T-helper 22 cell (primary cell): ENCODE measurements around the gene DSC1.
"Not testable (repeated sequence)": the region's sequence is repeated elsewhere in the genome, so short reads cannot be mapped to it uniquely, and the experiment has no call there.

Experiments
- DNase-seq: peaks from one replicate; pipeline ENCODE4 v3.0.0-alpha.2; 2020; ENCODE audit warnings: low read depth

The DSC1 gene

DNA sequence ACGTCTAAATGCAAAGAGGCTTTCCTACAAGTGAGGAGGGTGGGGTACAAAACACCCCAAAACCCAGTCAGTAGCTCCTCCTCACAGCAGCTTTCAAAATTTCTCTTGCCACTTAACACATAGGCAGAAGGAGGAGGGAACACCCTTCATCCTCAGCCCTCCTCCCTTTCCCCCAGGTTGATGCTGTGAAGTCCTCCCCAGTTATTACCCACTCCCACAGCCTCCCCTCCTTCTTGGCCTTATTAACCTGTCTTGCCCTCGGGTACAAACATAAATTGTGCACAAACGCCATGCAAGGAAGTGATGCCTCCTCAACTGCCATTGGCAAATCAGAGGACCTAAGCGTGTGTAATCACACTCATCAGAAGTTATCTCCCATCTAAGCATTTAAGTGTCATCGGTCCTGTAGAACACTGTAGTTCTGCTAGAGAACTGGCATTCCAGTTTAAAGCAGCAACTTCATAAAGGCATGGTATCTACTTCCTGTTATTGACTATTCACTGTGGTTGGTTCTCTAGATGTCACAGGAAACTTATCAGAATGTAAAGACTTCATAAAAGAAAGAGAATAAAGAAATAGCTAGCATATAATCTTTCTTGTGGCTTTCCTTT is at the start of gene DSC1:
TSS of gene DSC1 (minus strand) at position 32 of the 611 bp plus-strand sequence. CDS start 262 bp downstream, outside the sequence.
- no peak for DNase-seq

GRCh38 chr18:31211047-31211446 is 48.4 kb upstream of the DSC1 start:
- no peak for DNase-seq

GRCh38 chr18:31209041-31209440 is 46.4 kb upstream of the DSC1 start:
- no peak for DNase-seq

- DNase-seq, result no peak
These were observed 44.7 kb upstream of the DSC1 start for GRCh38 chr18:31207391-31207790.

- DNase-seq, result no peak
These were observed 44.2 kb upstream of the DSC1 start for GRCh38 chr18:31206787-31207381.

GRCh38 chr18:31206071-31206470 is 43.4 kb upstream of the DSC1 start:
- DNase-seq, result no peak

DNA sequence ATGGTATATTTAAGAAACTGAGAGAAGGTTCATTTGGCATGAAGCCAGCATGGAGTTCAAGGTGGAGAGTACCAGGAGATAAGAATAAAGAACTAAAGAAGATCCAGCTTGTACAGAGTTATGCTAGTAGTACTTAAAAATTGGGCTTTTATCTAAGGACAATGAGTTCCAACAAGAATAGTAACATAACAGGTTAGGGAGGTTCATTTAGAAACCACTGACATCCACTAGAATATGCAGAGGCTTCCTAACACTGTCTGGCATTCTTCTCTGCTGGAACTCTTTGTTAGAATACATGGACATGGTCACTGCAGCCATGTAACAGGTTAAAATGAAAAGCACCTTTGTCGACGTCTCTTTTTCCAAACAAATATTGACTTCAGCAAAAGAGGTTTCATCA is 42.6 kb upstream of the DSC1 start:
- no peak for DNase-seq

- DNase-seq, result no peak
These were observed 42.2 kb upstream of the DSC1 start for GRCh38 chr18:31204833-31205232.

- no peak for DNase-seq
These were observed 41.5 kb upstream of the DSC1 start for GRCh38 chr18:31204166-31204565.

DNA sequence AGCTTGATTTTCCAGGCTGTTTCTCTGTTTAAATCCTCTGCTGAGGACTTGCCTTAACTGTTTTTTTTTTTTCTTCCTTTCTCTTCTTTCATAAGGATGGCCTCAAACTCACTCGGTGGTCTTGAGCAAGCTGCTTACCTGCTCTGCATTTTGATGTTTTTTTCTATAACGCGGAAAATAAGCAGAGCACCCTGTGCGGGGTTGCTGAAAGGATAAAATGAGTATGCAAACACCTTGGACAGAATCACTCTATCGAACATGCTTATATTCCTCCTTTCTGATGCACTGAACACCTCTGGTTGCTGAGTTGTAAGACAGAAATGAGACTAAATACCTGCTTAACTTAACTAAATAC is 41.1 kb upstream of the DSC1 start:
- no peak for DNase-seq

GRCh38 chr18:31203096-31203793 is 40.6 kb upstream of the DSC1 start:
- no peak for DNase-seq

DNA sequence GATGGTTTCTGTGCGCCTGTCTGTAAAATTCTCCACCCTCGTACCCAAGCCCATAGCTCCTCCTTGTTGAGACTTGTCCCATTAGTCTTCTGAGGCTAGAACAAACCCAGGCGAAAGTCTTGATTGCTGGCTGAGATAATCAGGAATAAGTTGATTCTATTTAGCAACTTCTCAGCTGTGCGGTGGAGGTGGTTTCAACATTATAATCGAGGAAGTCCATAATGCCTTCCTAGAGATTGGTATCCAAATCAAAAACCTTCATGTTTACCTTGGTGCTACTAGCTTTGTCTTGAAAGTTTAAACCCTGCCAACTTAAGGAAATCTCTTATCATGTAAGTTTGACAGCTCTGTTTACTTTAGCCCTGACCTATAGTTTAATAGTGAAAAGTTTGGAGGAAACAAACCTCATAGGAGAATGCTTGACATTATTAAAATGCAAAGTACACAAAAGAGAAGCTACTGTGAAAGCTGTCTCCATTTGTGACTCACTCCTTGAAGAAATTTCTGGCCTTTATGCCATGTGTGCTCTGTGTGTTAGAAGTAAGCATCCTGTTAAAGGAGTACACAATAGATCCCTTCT is 36.6 kb upstream of the DSC1 start:
- DNase-seq, result no peak

DNA sequence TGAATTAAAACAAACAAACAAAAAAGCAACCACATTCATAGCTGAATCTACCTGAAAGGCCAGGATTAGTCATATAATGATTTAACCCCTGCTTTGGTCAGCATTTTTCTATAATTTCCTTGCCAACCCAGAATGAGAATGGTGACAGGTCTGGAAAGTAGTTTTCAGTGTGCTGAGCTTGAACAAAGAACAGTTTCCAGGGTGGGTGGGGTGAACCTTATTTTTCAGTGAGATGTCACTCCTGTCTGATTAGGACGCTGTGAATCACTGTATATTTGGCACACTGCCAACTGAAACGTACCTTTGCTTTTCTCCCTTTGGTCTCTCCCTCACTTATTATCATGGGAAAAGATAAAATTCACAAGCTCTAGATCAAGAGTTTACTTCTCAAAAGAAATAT is 35.0 kb upstream of the DSC1 start:
- DNase-seq, result no peak

- no peak for DNase-seq
These were observed 32.4 kb upstream of the DSC1 start for GRCh38 chr18:31195063-31195462.

DNA sequence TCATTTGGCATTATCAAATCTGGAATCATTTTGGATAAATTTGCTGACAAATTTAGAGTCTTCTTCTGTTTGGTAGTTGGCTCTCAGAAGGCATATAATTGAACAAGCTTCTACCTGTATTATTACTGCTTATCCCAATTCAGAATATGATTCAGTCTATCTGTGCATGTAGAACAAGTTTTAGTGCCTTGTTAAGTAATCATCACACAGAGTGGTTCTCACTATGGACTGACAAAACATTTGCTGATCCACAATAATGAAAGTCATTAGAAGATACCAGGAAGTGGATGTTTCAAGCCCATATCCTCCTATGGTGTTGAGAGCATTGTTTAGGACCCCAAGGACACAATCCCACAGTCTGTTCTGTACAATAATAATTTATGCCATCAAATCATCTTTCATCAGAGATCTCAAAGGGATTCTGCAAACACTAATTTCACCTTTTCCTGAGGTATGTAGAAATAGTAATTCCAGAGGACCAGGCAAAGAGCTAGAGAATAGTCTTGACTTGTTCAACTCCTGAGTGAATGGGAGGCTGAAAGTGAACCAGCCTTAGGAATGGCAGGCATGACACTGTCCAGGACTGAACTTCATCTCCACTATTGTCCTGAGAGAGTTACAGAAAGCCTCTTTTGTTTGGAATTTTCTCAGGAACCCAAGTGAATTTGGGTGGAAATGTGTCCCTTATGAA is 29.6 kb upstream of the DSC1 start:
- no peak for DNase-seq

DNA sequence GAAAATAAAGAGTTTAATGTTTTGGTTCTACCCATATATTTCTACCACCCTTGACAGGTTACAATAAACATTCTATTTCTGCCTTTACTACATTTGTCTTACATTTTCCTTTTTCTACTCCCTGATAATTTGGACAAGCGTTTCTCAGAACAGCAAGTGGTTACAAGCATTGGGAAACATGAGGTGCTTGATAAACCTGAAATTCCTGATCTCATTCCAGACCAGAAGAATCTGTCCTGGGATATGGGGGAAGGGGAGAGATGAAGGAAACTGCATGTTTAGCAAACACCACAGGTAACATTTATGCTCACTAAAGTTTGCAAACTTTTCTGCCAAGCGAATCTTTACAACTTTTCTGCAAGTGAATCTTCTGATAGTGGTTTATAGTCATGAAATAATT is 28.3 kb upstream of the DSC1 start:
- no peak for DNase-seq

DNA sequence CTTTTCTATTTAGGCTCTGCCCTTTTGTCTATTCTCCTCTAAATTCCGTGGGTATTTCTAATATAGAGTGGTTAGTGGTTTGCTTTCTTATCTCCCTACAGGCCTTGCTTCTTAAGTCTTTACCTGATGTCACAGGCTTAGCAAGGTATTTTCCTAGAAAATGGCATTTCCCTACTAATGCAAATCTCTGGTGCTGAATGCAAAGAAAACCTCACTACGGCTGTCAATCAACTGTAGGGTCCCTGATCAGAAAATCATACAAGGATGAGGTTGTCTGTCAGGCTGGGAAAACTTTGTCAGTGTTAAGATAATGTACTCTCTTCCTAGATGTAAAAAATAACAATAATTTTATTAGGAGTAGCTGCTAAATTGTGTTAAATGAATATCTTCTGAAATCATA is 27.1 kb upstream of the DSC1 start:
- DNase-seq, result no peak

GRCh38 chr18:31185186-31185950 is 22.7 kb upstream of the DSC1 start:
- no peak for DNase-seq

- no peak for DNase-seq
These were observed 20.6 kb upstream of the DSC1 start for GRCh38 chr18:31183302-31183701.

- not testable (repeated sequence) for DNase-seq
These were observed 14.7 kb upstream of the DSC1 start for GRCh38 chr18:31177369-31177768.

- no peak for DNase-seq
These were observed 13.9 kb upstream of the DSC1 start for GRCh38 chr18:31176531-31176930.
